Stimulated activated naive CD8-positive, alpha-beta T cell treated with anti-CD3 and anti-CD28 coated beads, Interleukin-15, amount 100 ng/mL, for 72 hours (primary cell): Measurements from ENCODE around the gene SENP5.
"Not testable (repeated sequence)": the region's sequence is repeated elsewhere in the genome, so short reads cannot be mapped to it uniquely, and the experiment has no call there.

Experiments used
- ATAC-seq: fragments of 150-1000 bp; cut with Tn5 transposase; 2 replicates; pipeline ENCODE4 v1.10.0; 2021; ENCODE audit warnings: mild to moderate bottlenecking, moderate library complexity
- DNase-seq, 2 donors: peaks; one replicate each; pipeline ENCODE4 v3.0.0; 2021 to 2022
- H3K27ac Mint-ChIP-seq, 2 donors: one replicate each; pipeline ENCODE4 v1.8.0; 2022; ENCODE audit warnings: mild to moderate bottlenecking in 2 of 2, mixed read lengths in 2 of 2, moderate library complexity in 2 of 2
- H3K27me3 Mint-ChIP-seq: one replicate; pipeline ENCODE4 v1.8.0; 2022; ENCODE audit warnings: mixed read lengths
- H3K4me1 Mint-ChIP-seq: one replicate; pipeline ENCODE4 v1.8.0; 2022; ENCODE audit warnings: mild to moderate bottlenecking, mixed read lengths
- H3K4me3 Mint-ChIP-seq, 2 donors: one replicate each; pipeline ENCODE4 v1.8.0; 2022; ENCODE audit warnings: mild to moderate bottlenecking in 2 of 2, mixed read lengths in 2 of 2, moderate library complexity in 1 of 2
- H3K9me3 Mint-ChIP-seq, 2 donors: one replicate each; pipeline ENCODE4 v1.8.0; 2022; ENCODE audit warnings: mixed read lengths in 2 of 2

The SENP5 gene

GRCh38 chr3:196867155-196867506 lies 589 bp upstream of the SENP5 start:
- Mint-ChIP-seq H3K27ac (peak overlapping the region; percentile 62 to 91), H3K27me3 (no peaks in the 10 kb centered on the region), H3K9me3 (no peaks in the 10 kb centered on the region), H3K4me1 (peaks cover 20% of the 10 kb centered on the region), H3K4me3 (peak overlapping the region; percentile 90 to 98)
- DNase-seq (no peak), ATAC-seq (no peak)

GRCh38 chr3:196868297-196868661 lies 559 bp downstream of the SENP5 start:
- peak; percentile 51 for ATAC-seq
- Mint-ChIP-seq H3K27ac (peak overlapping the region; percentile 97 to 98), H3K4me3 (peak overlapping the region; percentile 98 to 100), H3K4me1 (peaks cover 20% of the 10 kb centered on the region), H3K9me3 (no peaks in the 10 kb centered on the region), H3K27me3 (no peaks in the 10 kb centered on the region)
- peak in 1 of 2 donors; percentile 27 for DNase-seq

DNA sequence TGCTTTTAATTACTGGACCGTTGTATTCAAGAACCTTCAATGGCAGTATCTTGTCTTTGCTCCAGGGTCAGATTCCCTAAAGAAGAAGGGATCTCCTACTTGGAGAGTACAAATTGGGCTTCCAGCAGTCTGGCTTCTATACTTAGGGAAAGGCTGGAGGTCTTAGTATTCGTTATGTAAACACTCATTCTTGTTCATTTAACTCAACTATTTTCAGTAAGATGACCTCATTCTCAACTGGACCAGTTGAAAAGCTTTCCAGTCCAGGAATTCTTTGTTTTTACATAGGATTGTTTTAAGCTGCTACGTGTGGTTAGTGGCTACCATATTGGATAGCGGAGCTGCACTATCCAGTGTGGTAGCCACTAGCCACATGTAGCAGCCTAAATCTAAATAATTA lies 4.6 kb downstream of the SENP5 start:
- no peak for DNase-seq
- H3K4me1 Mint-ChIP-seq = peaks cover 34% of the 10 kb centered on the region
- H3K27me3 Mint-ChIP-seq = no peaks in the 10 kb centered on the region
- no peak for ATAC-seq
- H3K4me3 Mint-ChIP-seq = no peak overlapping the region
- no peaks in the 10 kb centered on the region for H3K9me3 Mint-ChIP-seq
- no peak overlapping the region for H3K27ac Mint-ChIP-seq

- Mint-ChIP-seq H3K27ac (peak overlapping the region in 1 of 2 donors; percentile 30), H3K4me1 (peaks cover 47% of the 10 kb centered on the region)
- not testable (repeated sequence) for H3K4me3 Mint-ChIP-seq, H3K9me3 Mint-ChIP-seq, ATAC-seq, H3K27me3 Mint-ChIP-seq, DNase-seq
Measured at GRCh38 chr3:196874511-196875094, 6.9 kb downstream of the SENP5 start.

- Mint-ChIP-seq H3K4me3 (no peak overlapping the region), H3K27ac (peak overlapping the region in 1 of 2 donors; percentile 20), H3K4me1 (peaks cover 49% of the 10 kb centered on the region)
Measured at GRCh38 chr3:196875258-196875657, 7.5 kb downstream of the SENP5 start.

GRCh38 chr3:196883361-196883760 lies 15.6 kb downstream of the SENP5 start:
- no peaks in the 10 kb centered on the region for H3K27me3 Mint-ChIP-seq
- no peaks in the 10 kb centered on the region for H3K9me3 Mint-ChIP-seq
- H3K4me3 Mint-ChIP-seq = peak overlapping the region in 1 of 2 donors; percentile 2
- no peak for DNase-seq
- peak; percentile 80 for ATAC-seq
- peak overlapping the region; percentile 35 to 82 for H3K27ac Mint-ChIP-seq
- peaks cover 39% of the 10 kb centered on the region for H3K4me1 Mint-ChIP-seq

More at GRCh38 chr3:196875258-196875657, 7.5 kb downstream of the SENP5 start:
- no peak for ATAC-seq
- H3K27me3 Mint-ChIP-seq = no peaks in the 10 kb centered on the region
- no peaks in the 10 kb centered on the region for H3K9me3 Mint-ChIP-seq
- DNase-seq = no peak

DNA sequence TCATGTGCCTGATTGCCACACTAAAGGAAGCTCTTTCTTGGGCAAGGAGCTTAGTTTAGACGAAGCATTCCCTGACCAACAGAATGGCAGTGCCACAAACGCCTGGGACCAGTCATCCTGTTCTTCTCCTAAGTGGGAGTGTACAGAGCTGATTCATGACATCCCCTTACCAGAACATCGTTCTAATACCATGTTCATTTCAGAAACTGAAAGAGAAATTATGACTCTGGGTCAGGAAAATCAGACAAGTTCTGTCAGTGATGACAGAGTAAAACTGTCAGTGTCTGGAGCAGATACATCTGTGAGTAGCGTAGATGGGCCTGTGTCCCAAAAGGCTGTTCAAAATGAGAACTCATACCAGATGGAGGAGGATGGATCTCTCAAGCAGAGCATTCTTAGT lies 18.4 kb downstream of the SENP5 start:
- Mint-ChIP-seq H3K4me1 (peaks cover 32% of the 10 kb centered on the region), H3K4me3 (no peak overlapping the region), H3K27me3 (no peaks in the 10 kb centered on the region), H3K9me3 (no peaks in the 10 kb centered on the region), H3K27ac (no peak overlapping the region)
- DNase-seq (no peak), ATAC-seq (peak; percentile 74)

DNA sequence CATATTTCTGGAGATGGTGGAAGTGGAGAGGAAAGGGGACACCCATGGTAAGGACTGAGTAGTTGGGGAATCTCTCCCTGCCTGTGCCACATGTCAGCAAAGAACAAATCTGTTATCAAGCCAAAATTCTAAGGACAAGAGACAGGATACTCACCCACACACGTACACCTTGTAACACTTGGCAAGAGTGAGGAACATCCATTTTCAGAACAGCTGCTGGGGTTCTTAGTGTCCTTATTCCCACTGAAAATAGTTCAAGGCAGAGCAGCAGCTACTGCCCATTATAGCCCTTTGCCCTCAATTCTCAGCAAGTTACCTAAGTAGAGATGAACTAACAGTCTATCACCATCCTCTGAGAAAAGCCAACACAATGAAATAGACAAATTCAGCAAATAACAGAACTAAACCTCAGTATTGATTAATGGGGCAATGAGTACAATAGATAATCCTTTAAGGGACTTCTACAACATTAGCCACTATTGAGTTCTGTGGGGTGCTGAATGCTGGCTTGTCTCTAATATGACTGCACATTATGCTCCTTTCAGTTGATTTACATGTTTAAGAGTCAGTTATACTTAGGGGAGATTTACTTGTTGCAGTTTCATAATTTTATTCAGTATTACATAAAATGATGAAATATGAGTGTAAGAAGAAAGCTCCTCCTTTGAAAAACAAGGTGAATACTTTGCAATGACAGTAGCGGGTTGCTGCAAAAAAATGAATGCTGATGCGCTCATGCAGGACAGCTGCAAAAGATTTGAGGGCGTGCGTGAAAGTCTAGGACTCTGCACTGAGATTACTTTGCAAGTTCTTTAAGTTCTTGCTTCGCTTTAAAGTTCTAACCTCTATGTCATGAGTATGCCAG lies 22.4 kb downstream of the SENP5 start:
- no peaks in the 10 kb centered on the region for H3K9me3 Mint-ChIP-seq

DNA sequence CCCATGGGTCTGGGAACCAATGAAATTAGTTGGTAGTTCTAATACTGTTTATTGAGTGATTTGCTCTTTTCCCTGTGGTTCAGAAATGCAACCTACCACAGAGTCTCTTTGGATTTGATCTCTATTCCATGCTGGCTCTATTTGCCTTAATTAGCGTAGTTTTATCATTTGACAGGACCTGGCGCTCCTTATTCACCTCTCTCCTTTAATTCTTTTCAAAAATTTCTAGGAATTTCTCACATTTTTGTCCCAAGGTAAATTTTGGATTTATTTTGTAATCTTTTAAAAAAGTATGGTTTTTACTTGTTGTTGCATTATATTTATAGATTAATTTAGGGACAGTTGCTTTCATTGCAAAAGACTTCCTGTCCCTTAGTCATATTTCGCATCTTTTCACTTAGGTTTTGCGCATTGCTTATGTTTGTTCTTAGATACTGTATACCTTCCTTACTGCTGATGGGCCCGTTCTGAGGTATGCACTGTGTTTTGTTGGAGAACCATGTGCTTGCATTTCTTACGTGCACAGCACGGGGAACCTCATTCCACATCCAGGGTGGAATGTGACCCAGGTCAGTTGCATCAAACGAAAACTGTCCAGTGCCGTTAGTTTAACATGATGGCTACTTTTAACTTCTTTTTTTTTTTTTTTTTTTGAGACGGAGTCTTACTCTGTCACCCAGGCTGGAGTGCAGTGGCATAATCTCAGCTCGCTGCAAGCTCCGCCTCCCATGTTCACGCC lies 27.0 kb downstream of the SENP5 start:
- Mint-ChIP-seq H3K4me1 (peaks cover 12% of the 10 kb centered on the region), H3K4me3 (no peak overlapping the region)

More for the DNA sequence above, 22.4 kb downstream of the SENP5 start:
- DNase-seq = no peak
- Mint-ChIP-seq H3K4me3 (no peak overlapping the region), H3K4me1 (peaks cover 20% of the 10 kb centered on the region), H3K27ac (peak overlapping the region in 1 of 2 donors; percentile 92), H3K27me3 (no peaks in the 10 kb centered on the region)
- ATAC-seq = peak; percentile 74

GRCh38 chr3:196896229-196896628 lies 28.5 kb downstream of the SENP5 start:
- H3K9me3 Mint-ChIP-seq = no peaks in the 10 kb centered on the region
- DNase-seq = no peak
- no peaks in the 10 kb centered on the region for H3K27me3 Mint-ChIP-seq
- no peak for ATAC-seq
- peaks cover 4% of the 10 kb centered on the region for H3K4me1 Mint-ChIP-seq
- no peak overlapping the region for H3K4me3 Mint-ChIP-seq
- no peak overlapping the region for H3K27ac Mint-ChIP-seq

More for the DNA sequence above, 27.0 kb downstream of the SENP5 start:
- DNase-seq = no peak
- H3K27ac Mint-ChIP-seq = no peak overlapping the region
- no peaks in the 10 kb centered on the region for H3K9me3 Mint-ChIP-seq
- H3K27me3 Mint-ChIP-seq = no peaks in the 10 kb centered on the region
- no peak for ATAC-seq

DNA sequence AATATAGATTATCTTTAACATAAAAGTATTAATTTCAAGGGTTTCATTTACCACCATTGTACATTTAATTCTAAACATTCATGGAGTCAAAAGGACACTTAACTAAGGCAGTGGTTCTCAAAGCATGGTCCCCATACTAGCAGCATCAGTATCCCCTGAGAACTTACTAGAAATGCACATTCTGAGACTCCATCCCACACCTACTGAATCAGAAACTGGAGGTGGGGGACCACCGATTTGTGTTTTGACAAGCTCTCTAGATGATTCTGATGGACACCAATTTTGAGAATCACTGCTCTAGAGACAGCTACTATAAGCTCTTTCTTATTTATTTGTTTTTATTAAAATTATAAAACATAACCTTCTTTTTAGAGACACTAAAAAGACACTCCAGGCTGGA lies 34.0 kb downstream of the SENP5 start:
- no peaks in the 10 kb centered on the region for H3K4me1 Mint-ChIP-seq
- ATAC-seq (no peak), DNase-seq (no peak)
- no peaks in the 10 kb centered on the region for H3K27me3 Mint-ChIP-seq
- H3K27ac Mint-ChIP-seq = no peak overlapping the region
- H3K9me3 Mint-ChIP-seq = no peaks in the 10 kb centered on the region
- no peak overlapping the region for H3K4me3 Mint-ChIP-seq

GRCh38 chr3:196902296-196902695 lies 34.6 kb downstream of the SENP5 start:
- no peak overlapping the region for H3K4me3 Mint-ChIP-seq
- no peak for ATAC-seq
- DNase-seq = no peak
- no peaks in the 10 kb centered on the region for H3K27me3 Mint-ChIP-seq
- no peaks in the 10 kb centered on the region for H3K4me1 Mint-ChIP-seq
- H3K27ac Mint-ChIP-seq = no peak overlapping the region
- no peaks in the 10 kb centered on the region for H3K9me3 Mint-ChIP-seq

- H3K9me3 Mint-ChIP-seq = no peaks in the 10 kb centered on the region
- H3K4me1 Mint-ChIP-seq = no peaks in the 10 kb centered on the region
- no peak overlapping the region for H3K4me3 Mint-ChIP-seq
- H3K27me3 Mint-ChIP-seq = no peaks in the 10 kb centered on the region
- H3K27ac Mint-ChIP-seq = no peak overlapping the region
- DNase-seq = no peak
- no peak for ATAC-seq
Measured at GRCh38 chr3:196903740-196904139, 36.0 kb downstream of the SENP5 start.

DNA sequence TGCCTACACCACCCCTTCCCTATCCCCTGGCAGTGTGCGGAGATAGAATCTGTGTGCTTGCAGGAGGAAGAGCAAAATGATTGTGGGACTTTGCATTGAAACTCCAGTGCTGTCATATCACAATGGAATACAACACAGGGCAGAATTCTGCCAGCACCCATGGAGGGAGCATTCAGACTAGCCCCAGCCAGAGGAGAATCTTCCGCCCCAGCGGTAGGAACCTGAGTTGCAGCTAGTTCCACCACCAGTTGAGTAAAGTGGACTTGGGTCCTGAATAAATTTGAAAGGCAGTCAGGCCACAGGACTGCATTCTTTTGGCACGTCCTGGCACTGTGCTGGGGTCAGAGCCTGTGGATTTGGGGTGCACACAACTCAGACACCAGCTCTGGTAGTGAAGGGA lies 47.1 kb downstream of the SENP5 start:
- ATAC-seq = no peak
- Mint-ChIP-seq H3K27ac (no peak overlapping the region), H3K9me3 (no peaks in the 10 kb centered on the region), H3K4me3 (no peak overlapping the region), H3K27me3 (no peaks in the 10 kb centered on the region), H3K4me1 (no peaks in the 10 kb centered on the region)
- DNase-seq = no peak

- no peaks in the 10 kb centered on the region for H3K9me3 Mint-ChIP-seq
- no peak overlapping the region for H3K27ac Mint-ChIP-seq
- no peak for ATAC-seq
- no peaks in the 10 kb centered on the region for H3K27me3 Mint-ChIP-seq
- DNase-seq = no peak
- H3K4me1 Mint-ChIP-seq = no peaks in the 10 kb centered on the region
- no peak overlapping the region for H3K4me3 Mint-ChIP-seq
Measured at GRCh38 chr3:196915375-196915774, 47.7 kb downstream of the SENP5 start.

DNA sequence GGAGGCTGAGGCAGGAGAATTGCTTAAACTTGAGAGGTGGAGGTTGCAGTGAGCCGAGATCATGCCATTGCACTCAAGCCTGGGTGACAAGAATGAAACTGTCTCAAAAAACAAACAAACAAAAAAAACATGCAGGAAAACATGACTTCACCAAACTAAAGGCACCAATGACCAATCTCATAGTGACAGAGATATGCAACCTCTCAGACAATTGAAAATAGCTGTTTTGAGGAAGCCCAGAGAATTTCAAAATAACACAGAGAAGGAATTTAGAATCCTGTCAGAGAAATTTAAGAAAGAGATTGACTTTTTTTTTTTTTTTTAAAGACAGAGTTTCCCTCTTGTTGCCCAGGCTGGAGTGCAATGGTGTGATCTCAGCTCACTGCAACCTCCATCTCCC lies 48.5 kb downstream of the SENP5 start:
- no peak for DNase-seq
- H3K4me3 Mint-ChIP-seq = no peak overlapping the region
- no peaks in the 10 kb centered on the region for H3K4me1 Mint-ChIP-seq
- ATAC-seq = no peak
- no peaks in the 10 kb centered on the region for H3K9me3 Mint-ChIP-seq
- no peaks in the 10 kb centered on the region for H3K27me3 Mint-ChIP-seq
- no peak overlapping the region for H3K27ac Mint-ChIP-seq
